GM12878 (cell line): Measurements from ENCODE around the gene SPRR3. TPM values are rescaled to one million over a fixed set of nuclear protein-coding genes. Genes with fewer than 3 reads are reported as not detected.

Experiments
- ATAC-seq: fragments of 200-7000 bp; cut with Tn5 transposase; 3 replicates; pipeline ENCODE4 v1.9.1; 2020; ENCODE audit warnings: mild to moderate bottlenecking, moderate library complexity
- BruUV-seq: library from RNA; stranded (reverse); fragments of 400-500 nt; replicated peaks from 2 replicates; lab custom pipeline; 2021; lab: Mats Ljungman, UMichigan
- CTCF ChIA-PET: fragments of 300-600 bp; sonication (Branson Sonifier 250); formaldehyde crosslinking; extraction: SDS; loops from one replicate; lab custom pipeline; 2021; ENCODE audit warnings: inconsistent platforms; lab: Yijun Ruan, JAX
- POLR2A ChIA-PET: fragments of 350-600 bp; formaldehyde crosslinking; extraction: SDS; loops from one replicate; lab custom pipeline; 2021; ENCODE audit warnings: inconsistent platforms; lab: Charles Lee
- RAD21 ChIA-PET: fragments of 300-600 bp; sonication (Branson Sonifier 250); formaldehyde crosslinking; loops from one replicate; lab custom pipeline; 2023; ENCODE audit warnings: antibody characterized with exemption; ENCODE audit not compliant: unreplicated experiment; lab: Charles Lee
- SMC1A ChIA-PET: fragments of 300-600 bp; sonication (Branson Sonifier 250); formaldehyde crosslinking; loops from one replicate; lab custom pipeline; 2023; ENCODE audit not compliant: unreplicated experiment, uncharacterized antibody; lab: Charles Lee
- DNase-seq: peaks from one replicate; pipeline ENCODE4 v3.0.0-alpha.2; 2011; ENCODE audit warnings: low read depth, low spot score
- FAIRE-seq: peaks from 3 replicates; lab custom pipeline; 2011; peaks lifted over from hg19 to GRCh38; lab: Jason Lieb, UNC
- H2AFZ ChIP-seq: 2 replicates; pipeline ENCODE4 v1.6.0; 2011; ENCODE audit warnings: low read depth, low read length, control low read depth; ENCODE audit not compliant: control insufficient read depth
- H3K27ac ChIP-seq: 2 replicates; pipeline ENCODE4 v1.5.1; 2011; ENCODE audit warnings: control low read depth; ENCODE audit not compliant: control insufficient read depth, insufficient read depth
- H3K27me3 ChIP-seq, 2 experiments: replicated peaks in 1 of 2; 2 replicates each; pipeline versions ENCODE4 v1.6.0 to v1.6.1; 2011; ENCODE audit warnings: low read length in 1 of 2; ENCODE audit not compliant: control insufficient read depth in 2 of 2, insufficient read depth in 2 of 2
- H3K36me3 ChIP-seq, 2 experiments: 2 replicates each; pipeline ENCODE4 v1.5.1; 2011; ENCODE audit warnings: low read length in 1 of 2; ENCODE audit not compliant: control insufficient read depth in 2 of 2, insufficient read depth in 2 of 2
- H3K4me1 ChIP-seq: 2 replicates; pipeline ENCODE4 v1.6.1; 2011; ENCODE audit warnings: mild to moderate bottlenecking, low read length, moderate library complexity, mixed read lengths; ENCODE audit not compliant: control insufficient read depth, insufficient read depth
- H3K4me2 ChIP-seq: 2 replicates; pipeline ENCODE4 v1.6.0; 2011; ENCODE audit warnings: control low read depth; ENCODE audit not compliant: control insufficient read depth, insufficient read depth
- H3K4me3 ChIP-seq: fragments of 200-600 bp; sonication (generic); 2 replicates; pipeline ENCODE4 v1.5.1; 2016
- H3K79me2 ChIP-seq: 2 replicates; pipeline ENCODE4 v1.6.0; 2011; ENCODE audit warnings: low read length; ENCODE audit not compliant: control insufficient read depth, insufficient read depth
- H3K9ac ChIP-seq: 2 replicates; pipeline ENCODE4 v1.8.0; 2011; ENCODE audit warnings: low read length, control low read depth, mixed read lengths; ENCODE audit not compliant: control insufficient read depth, insufficient read depth
- H3K9me3 ChIP-seq: replicated peaks from 3 replicates; pipeline ENCODE4 v1.5.1; 2011; ENCODE audit warnings: mild to moderate bottlenecking, low read length; ENCODE audit not compliant: control insufficient read depth, insufficient read depth
- H4K20me1 ChIP-seq: 2 replicates; pipeline ENCODE4 v1.6.0; 2011; ENCODE audit not compliant: control insufficient read depth, insufficient read depth
- CREB1 ChIP-seq: IDR thresholded peaks from 2 replicates; pipeline ENCODE4 v1.6.1; 2012; ENCODE audit warnings: low read depth, mild to moderate bottlenecking, inconsistent platforms
- FOXK2 ChIP-seq: fragments of 450-650 bp; IDR thresholded peaks from 2 replicates; pipeline ENCODE4 v1.6.1; 2017; ENCODE audit warnings: mild to moderate bottlenecking, moderate library complexity
- JUND ChIP-seq: IDR thresholded peaks from 2 replicates; pipeline ENCODE4 v1.6.1; 2012; ENCODE audit warnings: low read depth, mild to moderate bottlenecking, low read length, improper control_type of control experiment, moderate library complexity
- NFXL1 ChIP-seq: fragments of 450-650 bp; IDR thresholded peaks from 2 replicates; pipeline ENCODE4 v1.6.1; 2017; ENCODE audit warnings: antibody characterized with exemption, mild to moderate bottlenecking, borderline replicate concordance
- RCOR1 ChIP-seq: conservative IDR thresholded peaks from 2 replicates; pipeline ENCODE4 v1.6.1; 2012; ENCODE audit warnings: low read depth, low read length, improper control_type of control experiment
- SREBF2 ChIP-seq: IDR thresholded peaks from 2 replicates; pipeline ENCODE4 v1.6.1; 2012; ENCODE audit warnings: mild to moderate bottlenecking, low read length
- TARDBP ChIP-seq: IDR thresholded peaks from 2 replicates; pipeline ENCODE4 v1.6.1; 2016; ENCODE audit warnings: borderline replicate concordance
- TBL1XR1 ChIP-seq: IDR thresholded peaks from 2 replicates; pipeline ENCODE4 v1.6.1; 2012; ENCODE audit warnings: low read depth, low read length, improper control_type of control experiment
- ZBTB4 ChIP-seq: fragments of 450-650 bp; formaldehyde crosslinking; IDR thresholded peaks from 2 replicates; pipeline ENCODE4 v1.4.0; 2022; ENCODE audit warnings: mild to moderate bottlenecking, moderate library complexity
- WGBS: methylation state at CpG from one replicate; pipeline ENCODE4 v1.1.6; 2016; ENCODE audit warnings: low lambda C conversion rate; ENCODE audit not compliant: insufficient replicate concordance, insufficient coverage; ENCODE audit errors: missing lambda C conversion rate; 5-methylcytosine and 5-hydroxymethylcytosine counted together
- in situ Hi-C: fragments of 300-500 bp; cut with MboI; formaldehyde crosslinking; loops from 9 replicates; pipeline ENCODE4 v1.14.3; 2018; ENCODE audit warnings: mixed read lengths
- intact Hi-C: fragments of 100-400 bp; cut with micrococcal nuclease; formaldehyde crosslinking; loops from one replicate; pipeline ENCODE4 v1.14.2; 2022; ENCODE audit not compliant: unreplicated experiment
- polyA plus RNA-seq, 11 experiments: library from polyadenylated mRNA; depleted of rRNA in 4 of 11; unstranded in 6 of 11; stranded (reverse) in 5 of 11; fragments of >200 nt; fragmentation: Nextera tagmentation in 4 of 11; fragmentation: Illumina TruSeq in 1 of 11; extraction: Ambion mirVana in 4 of 11; extraction: Trizol in 1 of 11; gene quantifications; 1 replicate in 1 of 11; 2 replicates in 10 of 11; pipeline versions ENCODE4 v1.2.1 to v1.2.3, GENCODE V29; 2011 to 2016; ENCODE audit warnings: inconsistent platforms in 2 of 11, missing spikeins in 2 of 11, low read depth in 1 of 11
- total RNA-seq, 4 experiments: library from RNA; depleted of rRNA in 3 of 4; stranded (reverse); fragments of >200 nt in 3 of 4; fragmentation: Illumina TruSeq in 1 of 4; extraction: Trizol in 1 of 4; gene quantifications; 2 replicates each; pipeline versions ENCODE4 v1.2.1 to v1.2.3, GENCODE V29; 2013 to 2021
- TF ChIP-seq, protein P1 (sequence below): fragments of 450-650 bp; formaldehyde crosslinking; IDR thresholded peaks from 2 replicates; pipeline ENCODE4 v1.4.0; 2020; ENCODE audit warnings: mild to moderate bottlenecking, moderate library complexity

Gene SPRR3
- total and polyA plus RNA-seq, 10 of the 15 experiments (the other 5 are each of a cell fraction or from before 2014, with no cell fraction given) = not detected

DNA sequence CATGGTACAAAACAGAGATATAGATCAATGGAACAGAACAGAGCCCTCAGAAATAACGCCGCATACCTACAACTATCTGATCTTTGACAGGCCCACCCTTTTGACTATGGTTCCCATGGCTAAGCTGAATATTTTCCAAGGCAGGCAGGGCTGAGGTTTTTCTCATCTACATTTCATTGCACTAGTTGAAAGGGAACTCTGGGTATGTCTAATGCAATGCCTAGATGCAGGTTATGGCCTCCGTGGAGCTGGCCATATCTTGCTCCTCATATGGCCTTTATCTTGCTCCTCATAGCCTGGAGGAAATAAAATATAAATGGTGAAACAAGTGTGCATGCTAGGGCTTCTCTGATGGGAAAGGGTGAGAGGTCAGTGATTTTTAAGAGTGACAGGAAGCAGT, 44.0 kb upstream of the SPRR3 start:
- Histone ChIP-seq H3K4me2 (no peak overlapping the region), H4K20me1 (no peaks in the 10 kb centered on the region), H3K79me2 (no peaks in the 10 kb centered on the region), H3K27ac (no peak overlapping the region), H3K4me3 (no peak overlapping the region), H3K36me3 (no peaks in the 10 kb centered on the region), H2AFZ (no peak overlapping the region), H3K9me3 (no peaks in the 10 kb centered on the region), H3K27me3 (0 out of 4 replicates have a peak, but pooled peaks cover 0 to 2% of the 10 kb centered on the region in 2 experiments), H3K9ac (no peak overlapping the region), H3K4me1 (no peaks in the 10 kb centered on the region)
- TF ChIP-seq TBL1XR1 = no peak
- TF ChIP-seq FOXK2 = no peak
- no peak for TF ChIP-seq JUND
- no peak for TF ChIP-seq NFXL1
- TF ChIP-seq RCOR1 = no peak
- ChIA-PET SMC1A (no interaction called here), RAD21 (no interaction called here), CTCF (interaction anchor here (7.6 kb wide), 1 partner anchor 234 kb away, joined by 66 read pairs; no protein-coding TSS in a partner anchor), POLR2A (no interaction called here)
- DNase-seq (no peak), ATAC-seq (no peak), FAIRE-seq (no peak)
- intact Hi-C loops (no loop called here), in situ Hi-C loops (no loop called here)
- 25% methylated on average over 3 of the region's 3 CpGs for WGBS
- BruUV-seq = no TSS peak

GRCh38 chr1:152959273-152959672, 42.3 kb upstream of the SPRR3 start:
- intact Hi-C loops = no loop called here
- H3K27ac ChIP-seq = no peak overlapping the region
- FAIRE-seq (no peak), DNase-seq (no peak), ATAC-seq (no peak)
- CTCF ChIA-PET = interaction anchor here (1.2 to 7.6 kb wide), 3 partner anchors 98 to 318 kb away, joined by 3 to 66 read pairs (median 6); partner anchors contain the start of gene SPRR2A
- in situ Hi-C loops = no loop called here
- H3K4me3 ChIP-seq = no peak overlapping the region
- no peak overlapping the region for H3K9ac ChIP-seq
- H4K20me1 ChIP-seq = no peaks in the 10 kb centered on the region
- H3K9me3 ChIP-seq = no peaks in the 10 kb centered on the region
- SMC1A ChIA-PET = interaction anchor here (0.7 kb wide), 1 partner anchor 230 kb away, joined by 3 read pairs; no protein-coding TSS in a partner anchor
- no peaks in the 10 kb centered on the region for H3K4me1 ChIP-seq
- 67% methylated on average over 3 of the region's 3 CpGs for WGBS
- BruUV-seq = no TSS peak
- 0 out of 4 replicates have a peak, but pooled peaks cover 0 to 2% of the 10 kb centered on the region in 2 experiments for H3K27me3 ChIP-seq
- H2AFZ ChIP-seq = no peak overlapping the region
- no peaks in the 10 kb centered on the region for H3K79me2 ChIP-seq
- no peaks in the 10 kb centered on the region for H3K36me3 ChIP-seq
- RAD21 ChIA-PET = no interaction called here
- H3K4me2 ChIP-seq = no peak overlapping the region
- POLR2A ChIA-PET = no interaction called here
- TF ChIP-seq CREB1 = no peak
- TF ChIP-seq TARDBP = no peak
- TF ChIP-seq ZBTB4 (CRISPR knock-in tag) = no peak
- no peak for TF ChIP-seq SREBF2
- TF ChIP-seq, protein P1, sequence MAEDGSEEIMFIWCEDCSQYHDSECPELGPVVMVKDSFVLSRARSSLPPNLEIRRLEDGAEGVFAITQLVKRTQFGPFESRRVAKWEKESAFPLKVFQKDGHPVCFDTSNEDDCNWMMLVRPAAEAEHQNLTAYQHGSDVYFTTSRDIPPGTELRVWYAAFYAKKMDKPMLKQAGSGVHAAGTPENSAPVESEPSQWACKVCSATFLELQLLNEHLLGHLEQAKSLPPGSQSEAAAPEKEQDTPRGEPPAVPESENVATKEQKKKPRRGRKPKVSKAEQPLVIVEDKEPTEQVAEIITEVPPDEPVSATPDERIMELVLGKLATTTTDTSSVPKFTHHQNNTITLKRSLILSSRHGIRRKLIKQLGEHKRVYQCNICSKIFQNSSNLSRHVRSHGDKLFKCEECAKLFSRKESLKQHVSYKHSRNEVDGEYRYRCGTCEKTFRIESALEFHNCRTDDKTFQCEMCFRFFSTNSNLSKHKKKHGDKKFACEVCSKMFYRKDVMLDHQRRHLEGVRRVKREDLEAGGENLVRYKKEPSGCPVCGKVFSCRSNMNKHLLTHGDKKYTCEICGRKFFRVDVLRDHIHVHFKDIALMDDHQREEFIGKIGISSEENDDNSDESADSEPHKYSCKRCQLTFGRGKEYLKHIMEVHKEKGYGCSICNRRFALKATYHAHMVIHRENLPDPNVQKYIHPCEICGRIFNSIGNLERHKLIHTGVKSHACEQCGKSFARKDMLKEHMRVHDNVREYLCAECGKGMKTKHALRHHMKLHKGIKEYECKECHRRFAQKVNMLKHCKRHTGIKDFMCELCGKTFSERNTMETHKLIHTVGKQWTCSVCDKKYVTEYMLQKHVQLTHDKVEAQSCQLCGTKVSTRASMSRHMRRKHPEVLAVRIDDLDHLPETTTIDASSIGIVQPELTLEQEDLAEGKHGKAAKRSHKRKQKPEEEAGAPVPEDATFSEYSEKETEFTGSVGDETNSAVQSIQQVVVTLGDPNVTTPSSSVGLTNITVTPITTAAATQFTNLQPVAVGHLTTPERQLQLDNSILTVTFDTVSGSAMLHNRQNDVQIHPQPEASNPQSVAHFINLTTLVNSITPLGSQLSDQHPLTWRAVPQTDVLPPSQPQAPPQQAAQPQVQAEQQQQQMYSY (CRISPR knock-in tag) = no peak
